CD14-positive monocyte (primary cell): ENCODE measurements around the gene TMPRSS11A. TPM values are rescaled to one million over a fixed set of nuclear protein-coding genes. Genes with fewer than 3 reads are reported as not detected.

Experiments
- DNase-seq, 3 donors: peaks; one replicate each; pipeline ENCODE4 v3.0.0-alpha.2; 2011 to 2022
- H2AFZ ChIP-seq: 2 replicates; pipeline ENCODE4 v1.6.0; 2012; ENCODE audit warnings: mild to moderate bottlenecking, low read depth, low read length, inconsistent platforms; ENCODE audit not compliant: insufficient read depth, poor library complexity, severe bottlenecking
- H3K27ac ChIP-seq, 2 donors: 1 replicate in 1 of 2; 2 replicates in 1 of 2; pipeline ENCODE4 v1.5.1; 2012 to 2013; ENCODE audit warnings: low read length in 2 of 2, control low read depth in 1 of 2, inconsistent platforms in 1 of 2, low read depth in 1 of 2, mild to moderate bottlenecking in 1 of 2
- H3K27me3 ChIP-seq, 2 donors: one replicate each; pipeline versions ENCODE4 v1.6.0 to v1.6.1; 2011 to 2013; ENCODE audit warnings: low read length in 2 of 2; ENCODE audit not compliant: control insufficient read depth in 2 of 2, insufficient read depth in 2 of 2
- H3K36me3 ChIP-seq, 2 donors: replicated peaks in 1 of 2; 1 replicate in 1 of 2; 2 replicates in 1 of 2; pipeline versions ENCODE4 v1.5.1 to v1.6.1; 2012 to 2013; ENCODE audit warnings: low read length in 2 of 2, control low read depth in 1 of 2, inconsistent platforms in 1 of 2, mild to moderate bottlenecking in 1 of 2; ENCODE audit not compliant: insufficient read depth in 2 of 2, control insufficient read depth in 1 of 2
- H3K4me1 ChIP-seq, 2 donors: 1 replicate in 1 of 2; 2 replicates in 1 of 2; pipeline versions ENCODE4 v1.5.1 to v1.6.1; 2012 to 2013; ENCODE audit warnings: low read length in 2 of 2, control low read depth in 1 of 2, inconsistent platforms in 1 of 2, mild to moderate bottlenecking in 1 of 2, moderate library complexity in 1 of 2; ENCODE audit not compliant: insufficient read depth in 2 of 2, control insufficient read depth in 1 of 2
- H3K4me2 ChIP-seq: replicated peaks from 2 replicates; pipeline ENCODE3; 2012; ENCODE audit warnings: low read length, moderate library complexity, mild to moderate bottlenecking; ENCODE audit not compliant: poor library complexity, severe bottlenecking; ENCODE audit errors: extremely low read depth
- H3K4me3 ChIP-seq, 3 experiments: fragments of 200-600 bp in 1 of 3; sonication (generic) in 1 of 3; replicated peaks in 1 of 3; 1 replicate in 2 of 3; 2 replicates in 1 of 3; pipeline ENCODE4 v1.5.1; 2011 to 2013; ENCODE audit warnings: low read length in 3 of 3, mild to moderate bottlenecking in 3 of 3, control low read depth in 2 of 3, low read depth in 2 of 3, inconsistent platforms in 1 of 3, moderate library complexity in 1 of 3
- H3K79me2 ChIP-seq: 2 replicates; pipeline ENCODE4 v1.6.0; 2012; ENCODE audit warnings: mild to moderate bottlenecking, control low read depth, inconsistent platforms, low read length, moderate library complexity; ENCODE audit not compliant: insufficient read depth
- H3K9ac ChIP-seq: 2 replicates; pipeline ENCODE4 v1.6.0; 2017; ENCODE audit warnings: low read length, mild to moderate bottlenecking; ENCODE audit not compliant: insufficient read depth, poor library complexity, severe bottlenecking
- H3K9me3 ChIP-seq, 2 donors: replicated peaks in 1 of 2; 1 replicate in 1 of 2; 2 replicates in 1 of 2; pipeline versions ENCODE4 v1.5.1 to v1.6.1; 2012 to 2013; ENCODE audit warnings: low read length in 2 of 2, control low read depth in 1 of 2; ENCODE audit not compliant: control insufficient read depth in 1 of 2, insufficient read depth in 1 of 2
- H4K20me1 ChIP-seq: 2 replicates; pipeline ENCODE4 v1.6.0; 2012; ENCODE audit warnings: mild to moderate bottlenecking, low read length, control low read depth, moderate library complexity; ENCODE audit not compliant: insufficient read depth
- H3K27ac Mint-ChIP-seq, 7 donors: one replicate each; pipeline ENCODE4 v1.8.0; 2020; ENCODE audit warnings: mild to moderate bottlenecking in 7 of 7, mixed read lengths in 7 of 7, moderate library complexity in 6 of 7, inconsistent platforms in 2 of 7
- H3K27me3 Mint-ChIP-seq, 3 donors: one replicate each; pipeline ENCODE4 v1.8.0; 2021 to 2022; ENCODE audit warnings: low read depth in 3 of 3, mild to moderate bottlenecking in 3 of 3, mixed read lengths in 3 of 3, moderate library complexity in 3 of 3, inconsistent platforms in 1 of 3
- H3K36me3 Mint-ChIP-seq, 2 donors: one replicate each; pipeline ENCODE4 v1.8.0; 2020; ENCODE audit warnings: mixed read lengths in 2 of 2, inconsistent platforms in 1 of 2, mild to moderate bottlenecking in 1 of 2
- H3K4me1 Mint-ChIP-seq: one replicate; pipeline ENCODE4 v1.8.0; 2020; ENCODE audit warnings: mild to moderate bottlenecking, mixed read lengths
- H3K4me3 Mint-ChIP-seq, 2 donors: one replicate each; pipeline ENCODE4 v1.8.0; 2020; ENCODE audit warnings: mild to moderate bottlenecking in 2 of 2, mixed read lengths in 2 of 2, moderate library complexity in 1 of 2
- H3K9me3 Mint-ChIP-seq, 7 donors: one replicate each; pipeline ENCODE4 v1.8.0; 2020 to 2022; ENCODE audit warnings: mixed read lengths in 7 of 7, mild to moderate bottlenecking in 6 of 7, moderate library complexity in 6 of 7, inconsistent platforms in 2 of 7
- CTCF ChIP-seq: fragments of 200-600 bp; IDR thresholded peaks from one replicate; pipeline ENCODE4 v1.8.0; 2022; ENCODE audit warnings: antibody characterized with exemption, mild to moderate bottlenecking
- intact Hi-C, 2 donors: fragments of 100-400 bp; cut with micrococcal nuclease; formaldehyde crosslinking; loops; one replicate each; pipeline versions ENCODE4 v1.15.0 to v1.15.1; 2023
- polyA plus RNA-seq, 3 donors: library from polyadenylated mRNA; depleted of rRNA in 1 of 3; unstranded in 2 of 3; stranded (reverse) in 1 of 3; fragments of 300-500 nt in 2 of 3; fragments of >200 nt in 1 of 3; fragmentation: Illumina TruSeq in 2 of 3; gene quantifications; 1 replicate in 2 of 3; 2 replicates in 1 of 3; pipeline ENCODE4 v1.2.3, GENCODE V29; 2012 to 2021

TMPRSS11A gene
- polyA plus RNA-seq, 3 donors: not detected

GRCh38 chr4:67899096-67899495 is 64.2 kb downstream of the TMPRSS11A start:
- no peak overlapping the region for H3K4me3 Mint-ChIP-seq
- Histone ChIP-seq H3K27ac (peak overlapping the region in 1 of 2 donors; percentile 20), H3K9me3 (peaks cover 7 to 8% of the 10 kb centered on the region in 2 donors), H3K4me3 (no peak overlapping the region), H2AFZ (no peak overlapping the region), H3K27me3 (no peaks in the 10 kb centered on the region), H4K20me1 (no peaks in the 10 kb centered on the region), H3K4me1 (peaks cover 10 to 11% of the 10 kb centered on the region in 2 donors), H3K36me3 (no peaks in the 10 kb centered on the region), H3K79me2 (no peaks in the 10 kb centered on the region), H3K4me2 (no peak overlapping the region), H3K9ac (no peak overlapping the region)
- peaks cover 19% of the 10 kb centered on the region for H3K4me1 Mint-ChIP-seq
- peaks cover 0 to 11% (median 8%) of the 10 kb centered on the region in 7 donors for H3K9me3 Mint-ChIP-seq
- intact Hi-C loops: no loop called here
- no peaks in the 10 kb centered on the region for H3K27me3 Mint-ChIP-seq
- no peak for TF ChIP-seq CTCF
- peak overlapping the region in 4 of 7 donors; percentile 6 to 45 (median 24) for H3K27ac Mint-ChIP-seq
- no peaks in the 10 kb centered on the region for H3K36me3 Mint-ChIP-seq
- peak; percentile 16 to 53 (median 22) for DNase-seq

- Mint-ChIP-seq H3K27me3 (no peaks in the 10 kb centered on the region), H3K9me3 (peaks cover 0 to 11% (median 8%) of the 10 kb centered on the region in 7 donors), H3K27ac (no peak overlapping the region), H3K36me3 (no peaks in the 10 kb centered on the region), H3K4me3 (no peak overlapping the region), H3K4me1 (peaks cover 15% of the 10 kb centered on the region)
- Histone ChIP-seq H2AFZ (no peak overlapping the region), H3K79me2 (no peaks in the 10 kb centered on the region), H3K27ac (no peak overlapping the region), H3K4me3 (no peak overlapping the region), H3K4me1 (peaks cover 10 to 11% of the 10 kb centered on the region in 2 donors), H3K9me3 (peaks cover 7 to 8% of the 10 kb centered on the region in 2 donors), H3K4me2 (no peak overlapping the region), H4K20me1 (no peaks in the 10 kb centered on the region), H3K9ac (no peak overlapping the region), H3K36me3 (no peaks in the 10 kb centered on the region), H3K27me3 (no peaks in the 10 kb centered on the region)
- DNase-seq: no peak
- intact Hi-C loops: no loop called here
- no peak for TF ChIP-seq CTCF
These were observed 65.6 kb downstream of the TMPRSS11A start for GRCh38 chr4:67897686-67898085.
